ENCODE measurements around the gene HEXD.
"Not testable (repeated sequence)": the region's sequence is repeated elsewhere in the genome, so short reads cannot be mapped to it uniquely, and the experiment has no call there.

GRCh38 chr17:82459936-82460335, 41.8 kb downstream of the HEXD start:
- TF ChIP-seq CTCF, POLR2A (IDR thresholded peaks at IDR 0.05): not testable (repeated sequence)

Data from uterus (tissue), 2 donors.